ENCODE data around the gene SP4.

Gene SP4

DNA sequence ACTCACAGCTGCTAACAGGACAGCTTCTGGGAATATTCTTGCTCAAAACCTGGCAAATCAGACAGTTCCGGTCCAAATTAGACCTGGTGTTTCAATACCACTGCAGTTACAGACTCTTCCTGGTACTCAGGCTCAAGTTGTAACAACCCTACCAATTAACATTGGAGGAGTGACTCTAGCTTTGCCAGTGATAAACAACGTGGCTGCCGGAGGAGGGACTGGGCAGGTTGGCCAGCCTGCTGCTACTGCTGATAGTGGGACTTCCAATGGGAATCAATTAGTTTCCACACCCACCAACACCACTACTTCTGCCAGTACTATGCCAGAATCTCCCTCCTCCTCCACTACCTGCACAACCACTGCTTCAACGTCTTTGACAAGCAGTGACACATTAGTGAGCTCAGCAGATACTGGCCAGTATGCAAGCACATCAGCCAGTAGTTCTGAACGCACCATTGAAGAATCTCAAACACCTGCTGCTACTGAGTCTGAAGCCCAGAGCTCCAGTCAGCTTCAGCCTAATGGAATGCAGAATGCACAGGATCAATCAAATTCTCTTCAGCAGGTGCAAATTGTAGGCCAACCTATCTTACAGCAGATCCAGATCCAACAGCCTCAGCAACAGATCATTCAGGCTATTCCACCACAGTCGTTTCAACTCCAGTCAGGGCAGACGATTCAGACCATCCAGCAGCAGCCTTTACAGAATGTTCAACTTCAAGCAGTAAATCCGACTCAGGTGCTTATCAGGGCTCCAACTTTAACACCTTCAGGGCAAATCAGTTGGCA is 2.1 kb downstream of the SP4 start:
- H3K4me3 ChIP-seq (ENCODE audit: low read depth, low read length), result no peak overlapping the region
- no peak for DNase-seq (ENCODE audit: low read depth)

DNA sequence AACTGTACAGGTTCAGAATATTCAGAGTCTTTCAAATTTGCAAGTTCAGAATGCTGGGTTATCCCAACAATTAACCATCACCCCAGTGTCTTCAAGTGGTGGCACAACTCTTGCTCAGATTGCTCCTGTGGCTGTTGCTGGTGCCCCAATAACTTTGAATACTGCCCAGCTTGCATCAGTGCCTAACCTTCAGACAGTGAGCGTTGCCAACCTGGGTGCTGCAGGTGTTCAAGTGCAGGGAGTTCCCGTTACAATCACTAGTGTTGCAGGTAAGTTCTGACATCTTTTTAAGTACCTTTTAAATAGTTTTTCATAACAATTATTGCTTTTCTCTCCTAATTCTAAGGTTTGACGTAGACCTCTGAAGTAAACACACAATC is 2.7 kb downstream of the SP4 start:
- H3K4me3 ChIP-seq (ENCODE audit: low read depth, low read length), result no peak overlapping the region
- DNase-seq (ENCODE audit: low read depth), result no peak

DNA sequence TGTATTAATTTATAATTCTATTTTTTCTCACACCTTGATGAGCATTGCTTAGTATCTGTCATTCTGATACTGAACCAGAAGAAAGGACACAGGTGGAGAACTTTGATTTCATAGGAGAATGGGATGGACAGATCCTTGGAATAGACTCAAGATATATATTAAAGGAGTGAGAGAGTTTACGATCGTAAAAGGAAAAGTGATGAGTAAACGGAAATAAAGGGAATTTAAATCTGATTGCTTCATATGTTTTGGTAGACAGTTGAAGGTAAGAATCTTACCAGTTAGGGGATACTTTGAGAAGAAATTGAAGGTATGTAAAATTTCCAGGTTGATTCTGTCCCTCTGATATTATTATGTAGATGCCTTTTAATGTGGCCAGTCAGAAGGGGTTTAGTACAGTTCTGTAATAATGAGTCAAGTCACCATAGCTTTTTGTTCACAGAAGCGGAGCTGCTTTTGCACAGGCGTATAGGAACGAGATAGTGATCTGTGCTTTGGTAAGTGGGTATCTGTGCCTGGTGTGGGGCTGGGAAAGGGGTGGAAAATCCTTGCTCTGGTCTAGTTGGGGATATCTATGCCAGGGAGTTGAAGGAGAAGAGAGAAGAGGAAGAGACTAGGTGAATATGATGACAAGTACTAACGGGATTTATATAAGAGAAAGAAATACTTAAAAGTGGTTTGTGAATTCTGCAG is 15.4 kb downstream of the SP4 start:
- no peak for DNase-seq (ENCODE audit: low read depth)
- H3K4me3 ChIP-seq (ENCODE audit: low read depth, low read length), result no peak overlapping the region

DNA sequence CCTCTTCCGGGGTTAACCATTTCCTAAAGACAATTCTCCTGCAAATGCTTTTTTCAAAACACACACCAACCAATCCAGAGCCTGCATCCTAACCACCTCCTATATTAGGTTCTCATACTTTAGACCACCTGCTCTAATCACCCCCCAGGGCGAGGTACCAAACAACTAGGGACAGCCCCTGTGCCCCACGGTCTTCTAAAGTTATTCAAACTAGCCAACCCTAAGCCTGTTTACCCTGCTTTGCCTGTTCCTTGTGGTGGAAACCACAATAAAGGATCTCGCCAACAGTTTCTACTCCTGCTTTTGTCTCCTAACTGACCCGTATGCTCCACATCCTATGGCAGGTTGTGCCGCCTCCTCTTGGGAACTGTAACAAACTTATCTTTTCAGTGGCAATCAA is 21.1 kb downstream of the SP4 start:
- no peak overlapping the region for H3K4me3 ChIP-seq (ENCODE audit: low read depth, low read length)
- DNase-seq (ENCODE audit: low read depth), result no peak

DNA sequence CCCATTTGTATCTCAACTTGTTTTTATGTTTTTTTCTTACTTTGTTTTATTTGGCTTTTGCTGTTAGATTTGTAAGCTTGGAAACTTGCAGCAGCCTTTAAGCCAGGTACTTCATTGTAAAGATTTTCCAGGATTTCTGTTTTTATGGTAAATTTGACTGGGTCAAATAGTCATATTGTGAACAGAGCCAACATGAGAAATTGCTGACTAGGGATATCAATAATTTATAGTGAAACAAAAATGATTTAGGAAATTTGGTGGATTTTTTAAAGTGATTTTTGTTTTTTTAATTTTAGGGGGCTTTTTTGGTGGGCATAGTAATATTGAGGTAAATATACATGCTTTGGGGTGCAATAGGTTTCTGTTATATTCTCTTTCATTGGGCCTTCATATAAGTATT is 22.2 kb downstream of the SP4 start:
- no peak for DNase-seq (ENCODE audit: low read depth)
- H3K4me3 ChIP-seq (ENCODE audit: low read depth, low read length), result no peak overlapping the region

DNA sequence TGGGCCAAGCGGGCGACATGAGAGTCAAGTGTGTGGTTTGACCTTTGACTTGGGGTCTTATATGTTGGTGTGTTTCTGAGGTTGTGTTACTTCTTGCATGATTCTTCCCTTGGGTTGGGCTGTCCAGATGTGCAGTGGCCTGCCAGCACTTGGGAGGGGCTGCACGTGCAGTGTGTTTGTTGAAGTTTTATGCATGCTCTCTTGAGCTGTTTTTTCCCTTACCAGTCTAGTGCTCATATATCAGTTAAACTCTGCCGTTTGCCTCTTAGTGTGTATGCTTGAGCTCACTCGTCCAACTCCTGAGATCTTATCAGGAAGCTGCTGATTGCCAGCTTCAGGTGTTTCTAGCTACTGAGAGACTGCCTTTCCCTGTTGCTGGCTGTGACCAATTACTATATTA is 23.1 kb downstream of the SP4 start:
- no peak for DNase-seq (ENCODE audit: low read depth)
- H3K4me3 ChIP-seq (ENCODE audit: low read depth, low read length), result no peak overlapping the region

DNA sequence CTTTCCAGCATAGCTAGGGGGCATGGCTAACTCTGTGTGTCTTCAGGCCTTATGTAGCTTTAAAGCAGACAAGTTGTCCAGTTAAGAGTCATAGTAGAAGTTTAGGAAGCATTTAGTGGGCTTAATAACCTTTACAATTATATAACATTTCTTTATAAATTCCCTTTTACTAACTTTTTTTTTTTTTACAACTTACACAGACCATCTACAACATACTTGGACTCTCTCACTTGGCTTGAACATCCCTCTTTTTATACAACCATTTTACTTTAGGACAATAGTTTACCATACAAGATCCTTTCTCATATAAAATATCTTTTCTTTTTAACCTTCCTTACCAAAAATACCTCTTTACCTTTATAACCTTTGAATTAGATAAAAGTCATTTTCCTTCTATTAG is 26.3 kb downstream of the SP4 start:
- no peak overlapping the region for H3K4me3 ChIP-seq (ENCODE audit: low read depth, low read length)
- DNase-seq (ENCODE audit: low read depth), result no peak

DNA sequence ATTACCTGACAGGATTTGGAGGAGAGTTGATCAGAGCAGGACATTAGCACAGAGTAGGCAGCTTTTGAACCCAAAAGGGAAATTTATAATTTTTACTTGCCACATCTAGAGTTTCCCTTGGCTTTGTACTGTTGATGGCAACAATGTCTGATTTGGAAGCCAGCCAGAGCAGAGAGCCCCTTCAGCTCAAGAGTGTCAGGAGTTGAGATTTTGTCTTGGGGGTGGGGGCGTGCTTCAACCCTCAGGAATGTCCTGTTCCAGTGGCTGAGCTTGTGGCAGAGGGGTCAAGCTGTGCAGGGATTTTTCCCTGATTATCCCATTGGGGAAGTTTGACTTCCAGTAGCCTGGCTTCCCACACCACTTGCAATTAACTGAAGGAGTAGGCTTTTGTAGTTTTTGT is 27.0 kb downstream of the SP4 start:
- H3K4me3 ChIP-seq (ENCODE audit: low read depth, low read length), result no peak overlapping the region
- DNase-seq (ENCODE audit: low read depth), result no peak

DNA sequence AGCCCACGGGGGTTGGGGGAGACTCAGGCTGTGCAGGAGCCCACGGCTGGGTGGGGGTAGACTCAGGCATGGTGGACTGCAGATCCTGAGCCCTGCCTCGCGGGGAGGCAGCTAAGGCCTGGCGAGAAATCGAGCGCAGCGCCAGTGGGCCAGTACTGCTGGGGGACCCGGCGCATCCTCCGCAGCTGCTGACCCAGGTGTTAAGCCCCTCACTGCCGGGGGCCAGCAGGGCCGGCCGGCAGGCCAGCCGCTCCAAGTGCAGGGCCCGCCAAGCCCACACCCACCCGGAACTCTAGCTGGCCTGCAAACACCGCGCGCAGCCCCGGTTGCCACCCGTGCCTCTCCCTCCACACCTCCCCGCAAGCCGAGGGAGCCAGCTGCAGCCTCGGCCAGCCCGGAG is 33.4 kb downstream of the SP4 start:
- no peak overlapping the region for H3K4me3 ChIP-seq (ENCODE audit: low read depth, low read length)
- DNase-seq (ENCODE audit: low read depth), result no peak

DNA sequence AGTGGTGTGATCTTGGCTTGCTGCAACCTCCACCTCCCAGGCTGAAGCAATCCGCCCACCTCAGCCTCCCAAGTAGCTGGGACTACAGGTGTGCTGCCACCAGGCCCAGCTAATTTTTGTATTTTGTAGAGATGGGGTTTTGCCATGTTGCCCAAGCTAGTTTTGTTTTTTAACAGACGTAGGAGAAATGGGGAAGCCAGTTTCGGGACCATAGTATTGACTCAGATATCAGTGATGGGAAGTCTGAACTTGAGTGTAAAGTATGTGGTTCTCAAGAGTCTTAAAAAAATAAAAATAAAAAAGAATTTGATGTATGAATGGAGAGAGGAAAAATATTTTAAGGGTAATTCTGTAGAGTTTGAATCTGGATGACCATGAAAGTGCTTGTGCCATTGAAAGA is 34.2 kb downstream of the SP4 start:
- DNase-seq (ENCODE audit: low read depth), result no peak
- no peak overlapping the region for H3K4me3 ChIP-seq (ENCODE audit: low read depth, low read length)

DNA sequence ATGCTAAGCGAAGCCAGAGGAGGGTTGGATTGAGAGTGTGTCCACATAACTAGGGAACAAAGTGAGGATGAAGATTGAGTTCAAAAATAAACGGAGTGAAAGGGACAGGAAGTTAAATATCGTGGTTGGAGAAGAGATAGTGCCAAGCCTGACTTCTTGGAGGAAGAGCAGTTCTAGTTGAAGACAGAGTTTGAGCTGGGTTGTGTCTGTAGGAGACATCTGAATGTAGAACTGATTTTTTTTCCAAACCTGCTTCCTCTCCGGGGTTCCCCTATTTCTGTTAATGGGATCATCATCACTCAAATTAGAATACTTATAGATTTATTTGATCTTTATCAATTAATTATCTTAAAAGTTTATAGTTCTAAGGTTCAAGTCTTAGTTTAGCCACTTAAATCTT is 35.6 kb downstream of the SP4 start:
- no peak for DNase-seq (ENCODE audit: low read depth)
- no peak overlapping the region for H3K4me3 ChIP-seq (ENCODE audit: low read depth, low read length)

DNA sequence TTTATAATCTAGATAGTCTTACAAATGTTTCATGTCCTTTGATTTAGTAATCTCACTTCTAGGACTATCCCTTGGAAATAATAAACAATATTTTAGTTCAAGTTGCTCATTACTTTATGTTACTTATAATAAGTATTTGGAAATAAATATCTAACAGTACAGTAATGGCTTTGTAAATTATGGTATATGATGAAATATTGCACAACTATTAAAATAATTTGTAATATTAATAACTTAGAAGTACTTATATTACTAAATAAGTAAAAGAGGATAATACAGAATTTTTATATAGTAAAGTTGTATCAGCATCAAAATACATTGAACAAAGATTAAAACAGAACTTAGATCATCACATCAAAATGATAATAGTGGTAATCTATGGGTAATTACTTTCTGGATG is 41.1 kb downstream of the SP4 start:
- DNase-seq (ENCODE audit: low read depth), result no peak
- no peak overlapping the region for H3K4me3 ChIP-seq (ENCODE audit: low read depth, low read length)

DNA sequence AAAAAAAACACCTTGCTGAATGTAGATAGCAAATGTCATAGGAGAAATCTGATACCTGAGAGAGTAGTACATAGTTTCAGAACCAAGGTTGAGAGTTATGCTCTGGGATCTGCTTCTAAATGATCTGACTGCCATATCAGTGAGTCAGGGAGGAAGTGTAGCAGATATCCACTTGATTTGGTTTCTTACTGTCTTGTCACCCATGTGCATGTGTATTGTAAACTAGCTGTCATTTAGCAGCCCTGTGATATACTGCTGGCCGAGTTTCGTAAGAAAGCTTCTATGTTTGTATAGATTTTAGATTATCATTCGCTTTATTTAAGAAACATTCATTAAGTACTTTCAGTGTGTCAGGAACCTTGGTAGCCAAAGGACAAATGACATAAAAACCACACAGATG is 42.0 kb downstream of the SP4 start:
- no peak for DNase-seq (ENCODE audit: low read depth)
- no peak overlapping the region for H3K4me3 ChIP-seq (ENCODE audit: low read depth, low read length)

DNA sequence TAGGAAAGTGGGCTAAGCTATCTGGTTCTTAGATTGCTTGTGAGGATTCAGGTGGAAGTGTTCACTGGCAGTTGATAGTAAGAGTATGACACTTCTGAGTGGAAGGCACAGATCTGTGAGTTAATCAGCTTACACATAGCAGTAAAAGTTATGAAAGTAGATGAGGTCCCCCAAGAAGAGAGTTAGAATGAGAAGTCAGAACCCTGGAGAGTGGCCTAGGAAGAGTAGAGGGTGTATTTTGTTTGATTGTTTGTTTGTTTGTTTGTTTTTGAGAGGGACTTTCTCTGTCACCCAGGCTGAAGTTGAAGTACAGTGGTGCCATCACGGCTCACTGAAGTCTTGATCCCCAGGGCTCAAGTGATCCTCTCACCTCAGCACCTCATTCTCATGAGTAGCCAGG is 44.1 kb downstream of the SP4 start:
- no peak for DNase-seq (ENCODE audit: low read depth)

DNA sequence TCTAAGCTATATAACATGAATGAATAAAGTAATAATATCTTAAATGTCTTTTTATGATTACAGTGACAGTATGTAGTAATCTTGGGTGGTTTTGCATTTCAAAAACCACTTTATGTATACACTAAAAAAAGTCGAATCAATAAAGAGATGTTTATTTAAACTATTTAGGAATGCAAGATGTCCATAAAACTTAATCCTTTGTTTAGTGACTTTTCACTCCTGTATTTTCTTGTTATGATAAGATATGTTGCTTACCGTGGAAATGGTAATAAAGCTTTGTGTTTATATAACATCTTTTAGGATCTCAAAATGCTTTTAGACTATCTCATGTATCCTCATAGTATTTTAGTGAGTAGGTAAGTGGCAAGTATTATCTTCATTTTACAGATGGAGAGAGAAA is 48.5 kb downstream of the SP4 start:
- H3K4me3 ChIP-seq (ENCODE audit: low read depth, low read length), result no peak overlapping the region
- no peak for DNase-seq (ENCODE audit: low read depth)

More for the DNA sequence above, 44.1 kb downstream of the SP4 start:
- no peak overlapping the region for H3K4me3 ChIP-seq (ENCODE audit: low read depth, low read length)

DNA sequence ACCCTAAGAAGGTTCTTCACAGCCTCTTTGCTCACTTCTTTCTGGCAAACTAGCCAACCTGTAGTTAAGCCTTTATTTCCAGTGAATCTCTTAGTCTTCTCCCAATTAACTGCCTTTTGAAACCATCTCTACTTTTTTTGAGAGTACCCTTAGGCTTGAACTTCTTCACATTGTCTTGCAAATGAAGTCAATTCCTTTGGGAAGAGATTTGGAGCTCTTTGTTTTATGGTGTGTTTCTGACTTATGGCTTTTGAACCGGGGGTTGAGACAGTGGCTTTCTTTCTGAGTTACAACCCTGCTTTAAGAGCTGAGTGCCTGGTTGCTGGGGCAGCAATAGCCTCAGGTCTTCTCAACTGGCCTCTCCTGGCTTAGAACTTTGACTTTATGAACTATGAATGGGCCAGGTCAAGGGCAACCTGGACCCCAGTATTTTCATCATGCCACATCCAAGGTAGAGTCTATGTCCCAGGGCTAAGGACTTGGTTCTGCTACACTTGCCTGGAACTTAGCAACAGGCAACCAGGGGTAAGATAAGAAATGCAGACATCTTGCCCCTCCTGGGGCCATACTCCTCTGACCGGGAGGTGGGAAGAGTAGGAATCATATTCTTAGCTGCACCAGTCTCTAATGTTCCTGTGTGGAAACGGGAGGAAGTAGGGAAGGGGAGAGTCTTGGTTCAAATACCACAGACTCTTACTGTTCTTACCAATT is 53.0 kb downstream of the SP4 start:
- H3K4me3 ChIP-seq (ENCODE audit: low read depth, low read length), result no peak overlapping the region
- no peak for DNase-seq (ENCODE audit: low read depth)

DNA sequence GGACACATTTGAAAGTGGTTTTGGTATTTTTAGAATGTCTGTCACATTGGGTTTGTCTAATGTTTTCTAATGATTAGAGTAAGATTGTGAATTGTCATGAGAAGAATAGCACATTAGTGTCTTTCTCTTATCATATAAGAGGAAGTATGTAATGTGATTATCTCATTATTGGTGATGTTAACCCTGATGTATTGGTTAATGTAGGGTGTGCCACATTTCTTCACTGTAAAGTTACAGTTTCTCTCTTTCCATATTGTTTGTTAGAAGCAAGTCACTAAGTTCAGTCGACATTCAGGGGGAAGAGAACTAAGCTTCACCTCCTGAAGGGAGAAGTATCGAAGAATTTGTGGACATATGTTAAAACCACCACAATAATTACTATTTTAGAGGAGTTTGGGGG is 58.6 kb downstream of the SP4 start:
- DNase-seq (ENCODE audit: low read depth), result no peak
- H3K4me3 ChIP-seq (ENCODE audit: low read depth, low read length), result no peak overlapping the region

DNA sequence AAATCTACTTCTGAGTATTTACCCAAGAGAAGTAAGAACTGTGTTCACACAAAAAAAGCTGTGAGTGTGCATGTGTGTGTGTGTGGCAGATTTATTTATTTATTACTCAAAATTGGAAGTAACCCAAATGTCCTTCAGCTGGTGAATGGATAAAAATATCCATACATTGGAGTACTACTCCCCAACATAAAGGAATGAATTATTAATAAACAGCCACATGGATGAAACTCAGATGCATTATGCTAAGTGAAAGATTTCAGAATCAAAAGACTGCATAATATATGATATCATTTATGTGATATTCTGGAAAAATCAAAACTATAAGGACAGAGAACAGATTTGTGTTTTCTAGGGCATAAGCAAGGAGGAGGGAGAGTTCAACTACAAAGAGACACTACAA is 67.8 kb downstream of the SP4 start:
- H3K4me3 ChIP-seq (ENCODE audit: low read depth, low read length), result no peak overlapping the region
- DNase-seq (ENCODE audit: low read depth), result no peak

DNA sequence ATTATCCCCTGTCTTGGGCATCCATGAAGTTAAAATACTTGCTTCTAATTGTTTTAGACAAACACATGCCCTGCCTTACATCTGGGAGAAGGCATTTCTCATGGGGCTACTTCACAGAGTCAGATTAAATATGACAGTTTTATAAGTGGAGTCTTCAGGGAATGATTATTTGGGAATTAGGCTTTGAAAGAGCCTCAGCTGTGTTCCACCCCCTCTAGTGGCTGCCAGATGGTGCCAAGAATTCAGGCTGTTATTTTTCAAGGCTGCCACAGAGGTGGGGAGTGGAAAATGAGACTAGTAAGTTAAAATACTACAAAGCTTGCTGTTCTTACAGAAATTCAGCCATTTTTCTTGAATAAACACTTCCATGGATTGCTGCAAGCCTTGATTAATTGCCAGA is 69.2 kb downstream of the SP4 start:
- DNase-seq (ENCODE audit: low read depth), result no peak
- H3K4me3 ChIP-seq (ENCODE audit: low read depth, low read length), result no peak overlapping the region

DNA sequence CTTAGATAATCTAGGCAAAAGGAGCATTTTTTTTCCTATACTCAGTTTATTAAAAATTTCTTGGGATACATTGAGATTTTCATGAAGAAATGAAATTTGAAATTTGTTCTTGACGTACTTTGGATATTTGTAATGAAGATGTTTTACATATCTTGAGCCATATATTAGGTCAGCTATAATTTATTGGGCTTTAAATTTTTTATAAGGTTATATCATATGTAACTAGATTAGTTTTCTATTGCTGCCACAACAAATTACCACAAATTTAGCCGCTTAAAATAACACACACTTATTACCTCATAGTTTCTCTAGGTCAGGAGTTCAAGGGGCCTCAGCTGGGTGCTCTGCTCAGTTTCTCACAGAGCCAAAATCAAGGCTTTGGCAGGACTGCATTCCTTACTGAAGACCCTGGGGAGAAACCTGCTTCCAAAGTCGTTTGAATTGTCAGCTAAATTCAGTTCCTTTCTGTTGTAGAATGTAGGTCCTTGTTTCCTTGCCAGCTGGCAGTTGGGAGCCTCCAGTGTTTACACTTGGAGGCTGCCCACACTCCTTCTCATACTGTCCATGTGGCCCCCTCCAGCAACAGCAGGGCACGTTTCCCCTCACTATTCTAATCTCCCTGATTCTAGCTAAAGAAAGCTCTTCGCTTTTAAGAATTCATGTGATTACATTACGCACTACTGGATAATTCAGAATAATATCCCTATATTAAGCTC is 72.4 kb downstream of the SP4 start:
- no peak overlapping the region for H3K4me3 ChIP-seq (ENCODE audit: low read depth, low read length)
- no peak for DNase-seq (ENCODE audit: low read depth)
